Type B pancreatic cell (in vitro differentiated cells): ENCODE measurements around the gene GRK6. TPM values are rescaled to one million over a fixed set of nuclear protein-coding genes. Genes with fewer than 3 reads are reported as not detected.
A peak's percentile ranks its signal among the peaks of the same experiment; 100 is the strongest.

Experiments used
- DNase-seq: peaks from one replicate; pipeline ENCODE4 v3.0.0; 2021; ENCODE audit warnings: mixed read lengths; ENCODE audit not compliant: unreplicated experiment; ENCODE audit errors: extremely low spot score
- H3K27ac Mint-ChIP-seq: 2 replicates; pipeline ENCODE4 v1.8.0; 2021; ENCODE audit warnings: mild to moderate bottlenecking, mixed read lengths
- H3K27me3 Mint-ChIP-seq: 2 replicates; pipeline ENCODE4 v1.8.0; 2021; ENCODE audit warnings: mixed read lengths
- H3K36me3 Mint-ChIP-seq: 2 replicates; pipeline ENCODE4 v1.8.0; 2021; ENCODE audit warnings: mixed read lengths
- H3K4me1 Mint-ChIP-seq: one replicate; pipeline ENCODE4 v1.8.0; 2021; ENCODE audit warnings: mixed read lengths; ENCODE audit not compliant: unreplicated experiment
- H3K4me3 Mint-ChIP-seq: 2 replicates; pipeline ENCODE4 v1.8.0; 2021; ENCODE audit warnings: mild to moderate bottlenecking, mixed read lengths
- H3K9me3 Mint-ChIP-seq: 2 replicates; pipeline ENCODE4 v1.8.0; 2021; ENCODE audit warnings: mixed read lengths
- total RNA-seq: library from RNA; stranded (reverse); gene quantifications from 2 replicates; pipeline ENCODE4 v1.2.1, GENCODE V29; 2021; ENCODE audit warnings: low replicate concordance
- TF ChIP-seq, protein P1 (sequence below): fragments of 200-600 bp; sonication (generic); conservative IDR thresholded peaks from 2 replicates; pipeline ENCODE4 v1.5.0; 2021; ENCODE audit warnings: antibody characterized with exemption, mild to moderate bottlenecking

GRK6 gene
- total RNA-seq, 1 donor from 2014 or later: 47.3 TPM

DNA sequence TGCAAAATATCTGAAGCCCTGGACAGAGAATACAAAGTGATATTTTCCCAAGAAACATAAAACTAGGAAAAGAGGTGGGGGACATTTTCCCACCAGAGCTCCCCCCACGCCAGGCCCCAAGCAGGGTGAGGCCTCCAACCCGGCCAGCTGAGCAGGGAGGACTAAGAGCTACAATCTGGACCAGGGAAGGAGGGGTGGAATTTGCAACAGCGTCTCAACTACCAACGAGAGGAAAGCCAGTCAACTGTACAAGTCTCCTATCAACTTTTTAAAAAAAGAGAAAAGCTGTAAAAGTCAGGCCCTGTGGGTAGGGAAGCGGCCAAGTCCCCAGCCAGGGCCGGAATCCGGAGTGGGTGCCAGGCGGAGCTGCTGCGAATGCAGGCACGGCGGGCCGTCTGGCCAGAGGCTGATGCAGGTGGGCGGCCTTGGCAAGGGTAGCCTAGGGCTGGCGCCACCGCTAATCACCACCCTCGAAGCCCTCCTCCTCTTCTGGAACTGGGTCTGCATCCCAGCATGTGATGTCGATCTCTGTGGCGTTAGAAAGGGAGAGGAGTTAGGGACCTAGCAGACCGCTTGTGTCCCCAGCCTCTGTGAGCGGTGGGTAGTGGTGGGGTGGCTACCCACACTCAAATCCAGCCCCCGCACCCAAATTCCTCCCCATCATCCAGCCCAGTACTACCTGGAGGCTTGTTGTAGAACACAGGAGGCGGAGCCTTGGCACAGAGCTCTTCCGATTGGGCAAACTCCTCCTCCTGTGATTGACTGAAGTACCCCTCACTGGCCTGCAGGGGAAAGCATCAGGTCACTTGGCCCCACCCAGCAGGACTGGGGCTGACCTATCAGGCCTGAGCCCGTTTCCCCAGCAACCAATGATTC lies 30.7 kb downstream of the GRK6 start:
- Mint-ChIP-seq H3K4me3 (peak overlapping the region; percentile 86), H3K9me3 (no peaks in the 10 kb centered on the region), H3K27me3 (peaks cover 8% of the 10 kb centered on the region), H3K36me3 (peaks cover 10% of the 10 kb centered on the region), H3K4me1 (peaks cover 26% of the 10 kb centered on the region), H3K27ac (peak overlapping the region; percentile 94)
- TF ChIP-seq, protein P1, sequence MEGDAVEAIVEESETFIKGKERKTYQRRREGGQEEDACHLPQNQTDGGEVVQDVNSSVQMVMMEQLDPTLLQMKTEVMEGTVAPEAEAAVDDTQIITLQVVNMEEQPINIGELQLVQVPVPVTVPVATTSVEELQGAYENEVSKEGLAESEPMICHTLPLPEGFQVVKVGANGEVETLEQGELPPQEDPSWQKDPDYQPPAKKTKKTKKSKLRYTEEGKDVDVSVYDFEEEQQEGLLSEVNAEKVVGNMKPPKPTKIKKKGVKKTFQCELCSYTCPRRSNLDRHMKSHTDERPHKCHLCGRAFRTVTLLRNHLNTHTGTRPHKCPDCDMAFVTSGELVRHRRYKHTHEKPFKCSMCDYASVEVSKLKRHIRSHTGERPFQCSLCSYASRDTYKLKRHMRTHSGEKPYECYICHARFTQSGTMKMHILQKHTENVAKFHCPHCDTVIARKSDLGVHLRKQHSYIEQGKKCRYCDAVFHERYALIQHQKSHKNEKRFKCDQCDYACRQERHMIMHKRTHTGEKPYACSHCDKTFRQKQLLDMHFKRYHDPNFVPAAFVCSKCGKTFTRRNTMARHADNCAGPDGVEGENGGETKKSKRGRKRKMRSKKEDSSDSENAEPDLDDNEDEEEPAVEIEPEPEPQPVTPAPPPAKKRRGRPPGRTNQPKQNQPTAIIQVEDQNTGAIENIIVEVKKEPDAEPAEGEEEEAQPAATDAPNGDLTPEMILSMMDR: peak; percentile 79
- DNase-seq: peak; percentile 87

DNA sequence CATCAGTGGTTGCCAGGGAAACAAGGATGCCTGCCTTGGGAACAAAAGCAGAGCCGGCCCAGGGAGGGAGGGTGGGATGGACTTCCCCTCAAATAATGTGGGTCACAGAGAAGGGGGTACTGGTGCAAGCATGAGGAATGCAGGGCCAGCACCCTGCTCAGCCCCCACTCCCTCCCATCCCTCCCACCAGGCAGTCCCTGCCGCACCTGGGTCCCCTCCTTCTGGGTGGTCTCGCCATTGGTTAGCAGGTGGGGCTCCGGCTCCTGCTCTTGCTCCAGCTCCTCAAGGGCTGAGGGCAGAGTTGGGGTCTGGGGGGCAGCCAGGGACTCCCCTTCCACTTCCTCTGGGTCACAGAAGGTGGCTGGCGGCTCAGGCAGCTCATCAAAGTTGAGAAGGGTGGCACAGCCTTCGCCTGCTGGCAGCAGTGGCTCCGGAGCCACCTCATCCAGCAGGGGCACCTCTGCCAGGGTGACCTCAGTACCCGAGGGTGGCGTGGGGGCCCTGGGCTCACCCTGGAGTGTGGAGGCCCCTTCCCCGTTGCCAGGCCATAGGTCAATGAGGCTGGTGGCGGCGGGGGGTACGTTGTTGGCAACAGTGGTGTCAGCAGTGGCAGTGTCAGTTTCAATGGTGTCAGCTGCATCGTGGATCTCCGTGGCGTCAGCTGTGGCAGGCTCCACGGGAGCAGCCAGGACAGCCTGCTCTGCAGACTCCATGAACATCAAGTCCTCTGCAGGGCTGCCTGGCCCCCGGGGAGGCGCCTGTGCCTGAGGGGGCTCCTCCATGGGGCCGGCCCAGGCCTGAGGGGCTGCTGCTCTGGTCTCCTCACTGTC lies 31.6 kb downstream of the GRK6 start:
- TF ChIP-seq, protein P1: no peak
- Mint-ChIP-seq H3K27ac (peak overlapping the region; percentile 94), H3K36me3 (peaks cover 10% of the 10 kb centered on the region), H3K27me3 (peaks cover 5% of the 10 kb centered on the region), H3K4me1 (peaks cover 24% of the 10 kb centered on the region), H3K9me3 (no peaks in the 10 kb centered on the region), H3K4me3 (peak overlapping the region; percentile 86)
- DNase-seq: no peak

DNA sequence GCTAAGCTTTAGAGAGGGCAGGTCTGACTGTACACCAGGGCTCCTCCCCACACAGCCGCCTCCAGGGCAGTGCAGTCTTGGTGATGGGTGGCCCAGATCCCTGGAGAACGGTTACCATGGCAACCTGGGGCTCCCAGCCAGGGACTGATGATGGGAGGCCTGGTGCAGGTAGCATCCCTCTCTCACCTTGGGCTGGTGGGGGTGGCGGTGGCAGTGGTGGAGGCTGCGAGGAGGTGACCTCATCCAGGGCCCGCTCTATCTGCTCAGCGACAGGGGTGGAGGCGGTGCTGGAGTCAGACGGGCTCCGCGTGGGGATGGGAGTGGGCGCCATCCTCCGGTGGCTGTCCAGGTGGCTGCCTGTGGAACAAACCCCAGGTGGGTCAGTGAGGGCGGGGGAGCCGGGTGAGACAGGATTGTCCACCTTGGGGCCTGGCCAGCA lies 32.5 kb downstream of the GRK6 start:
- Mint-ChIP-seq H3K36me3 (peaks cover 17% of the 10 kb centered on the region), H3K27me3 (peaks cover under 1% of the 10 kb centered on the region), H3K27ac (no peak overlapping the region), H3K9me3 (no peaks in the 10 kb centered on the region), H3K4me1 (peaks cover 17% of the 10 kb centered on the region), H3K4me3 (no peak overlapping the region)
- TF ChIP-seq, protein P1: no peak
- no peak for DNase-seq

DNA sequence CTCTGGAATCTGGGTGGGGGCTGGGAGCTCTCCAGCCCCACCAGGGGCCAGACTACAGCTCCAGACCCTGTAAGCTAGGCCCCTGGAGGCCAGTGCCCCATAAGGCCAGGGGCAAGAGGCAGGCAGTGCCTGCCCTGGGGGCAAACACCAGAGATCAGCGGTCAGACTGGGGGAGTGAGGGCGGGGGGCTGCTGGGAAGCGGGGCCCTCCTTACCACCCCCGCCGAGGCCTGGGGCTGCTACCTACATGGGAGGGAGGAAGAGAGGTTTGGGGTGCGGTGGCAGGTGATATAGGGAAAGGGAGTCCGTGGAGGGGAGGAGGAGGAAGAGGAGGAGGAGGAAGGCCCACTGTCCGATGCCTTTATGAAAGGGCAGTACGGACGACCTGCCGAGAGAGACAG lies 32.9 kb downstream of the GRK6 start:
- TF ChIP-seq, protein P1: no peak
- Mint-ChIP-seq H3K27ac (no peak overlapping the region), H3K36me3 (peaks cover 17% of the 10 kb centered on the region), H3K4me3 (no peak overlapping the region), H3K9me3 (no peaks in the 10 kb centered on the region), H3K4me1 (peaks cover 16% of the 10 kb centered on the region), H3K27me3 (no peaks in the 10 kb centered on the region)
- no peak for DNase-seq

DNA sequence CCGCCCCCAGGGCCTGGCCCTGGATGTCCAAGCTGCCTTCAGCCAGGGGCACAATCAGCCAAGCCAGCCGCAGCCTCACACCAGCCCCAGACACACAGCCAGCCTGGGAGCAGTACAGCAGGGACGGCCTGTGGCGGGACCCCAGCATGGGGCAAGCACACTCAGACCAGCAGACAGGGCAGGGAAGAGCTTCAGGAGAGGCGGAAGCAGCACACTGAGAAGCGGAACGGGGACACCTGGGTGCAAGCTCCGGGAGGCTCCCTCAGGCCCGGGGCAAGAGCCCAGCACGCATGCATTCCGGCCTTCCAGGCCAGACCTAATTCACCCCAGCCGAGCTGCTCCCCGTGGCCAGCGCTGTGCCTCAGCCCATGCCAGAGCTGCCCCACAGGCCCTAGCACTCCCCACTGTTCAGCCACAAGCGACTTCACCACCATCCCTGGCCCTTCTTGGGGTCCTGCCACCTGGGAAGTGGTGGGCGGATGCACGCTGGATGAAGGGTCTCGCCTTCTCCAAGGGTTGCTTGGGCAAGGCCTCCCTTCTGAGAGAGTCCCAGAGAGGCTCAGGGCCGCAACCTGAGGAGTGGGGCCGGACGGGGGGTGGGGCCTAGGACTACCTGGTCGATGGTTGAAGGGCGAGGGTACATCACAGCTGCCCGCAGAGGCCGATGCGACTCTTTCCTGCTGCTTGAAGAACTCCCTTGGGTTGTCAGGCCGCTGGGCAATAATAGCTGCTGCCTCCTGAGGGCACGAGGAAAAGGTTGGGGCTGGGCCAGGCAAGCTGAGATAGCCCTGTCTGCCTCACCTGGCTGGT lies 33.5 kb downstream of the GRK6 start:
- peaks cover 16% of the 10 kb centered on the region for H3K4me1 Mint-ChIP-seq
- H3K9me3 Mint-ChIP-seq: no peaks in the 10 kb centered on the region
- H3K4me3 Mint-ChIP-seq: no peak overlapping the region
- H3K27me3 Mint-ChIP-seq: no peaks in the 10 kb centered on the region
- peaks cover 17% of the 10 kb centered on the region for H3K36me3 Mint-ChIP-seq
- TF ChIP-seq, protein P1: no peak
- no peak overlapping the region for H3K27ac Mint-ChIP-seq
- DNase-seq: no peak
